Measurements from ENCODE around the gene NKX2-1.

Gene NKX2-1

DNA sequence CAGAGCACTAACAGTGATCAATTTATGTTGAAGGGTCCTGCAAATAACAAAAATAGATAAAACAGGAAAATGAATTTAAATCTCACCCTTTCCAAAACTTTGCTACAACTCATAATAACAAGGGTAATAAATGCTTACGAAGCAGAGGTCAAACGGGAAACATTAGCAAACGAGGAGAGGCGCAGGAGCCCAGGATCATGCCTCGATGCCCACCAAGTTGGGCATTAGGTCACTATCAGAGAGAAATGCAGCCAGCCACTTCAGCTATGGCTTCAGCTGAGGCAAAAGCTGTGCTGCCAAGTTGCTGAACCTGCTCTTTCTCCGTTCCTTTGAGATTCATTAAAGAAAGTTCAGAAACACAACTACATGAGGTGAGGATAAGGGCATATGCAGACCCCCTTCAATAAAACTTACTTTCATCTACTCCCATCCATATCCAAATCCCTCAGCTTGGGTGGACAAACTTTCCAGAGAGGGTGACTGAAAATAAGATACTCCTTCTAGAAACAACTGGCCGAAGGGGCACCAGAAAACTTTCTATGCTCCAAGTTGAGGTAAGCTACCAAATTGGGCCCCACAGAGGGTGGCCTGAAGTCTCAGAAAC lies 7.9 kb downstream of the NKX2-1 start:
- Mint-ChIP-seq H3K4me3 (no peak overlapping the region), H3K4me1 (peaks cover 5% of the 10 kb centered on the region), H3K27ac (no peak overlapping the region), H3K27me3 (peaks cover 72% of the 10 kb centered on the region), H3K36me3 (peaks cover 2% of the 10 kb centered on the region), H3K9me3 (peaks cover 5% of the 10 kb centered on the region)

DNA sequence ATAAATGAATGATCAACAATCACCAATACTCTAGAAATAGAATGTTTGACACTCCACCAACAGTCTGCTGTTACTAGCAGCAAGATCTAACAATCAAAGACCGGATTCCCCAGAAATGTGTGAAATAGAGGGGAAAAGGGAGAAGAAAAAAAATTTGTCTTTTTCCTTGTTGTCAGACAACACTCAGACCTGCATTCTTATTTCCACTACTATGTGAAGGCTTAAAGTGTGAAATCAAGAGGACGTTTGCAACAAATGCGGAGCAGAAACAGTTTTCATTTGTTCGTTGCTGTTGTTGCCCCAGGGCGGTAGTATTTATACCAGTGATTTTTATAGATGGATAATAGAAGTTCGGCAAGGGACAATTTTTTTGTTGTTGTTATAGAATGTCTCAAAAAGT lies 9.2 kb downstream of the NKX2-1 start:
- peaks cover 74% of the 10 kb centered on the region for H3K27me3 Mint-ChIP-seq

DNA sequence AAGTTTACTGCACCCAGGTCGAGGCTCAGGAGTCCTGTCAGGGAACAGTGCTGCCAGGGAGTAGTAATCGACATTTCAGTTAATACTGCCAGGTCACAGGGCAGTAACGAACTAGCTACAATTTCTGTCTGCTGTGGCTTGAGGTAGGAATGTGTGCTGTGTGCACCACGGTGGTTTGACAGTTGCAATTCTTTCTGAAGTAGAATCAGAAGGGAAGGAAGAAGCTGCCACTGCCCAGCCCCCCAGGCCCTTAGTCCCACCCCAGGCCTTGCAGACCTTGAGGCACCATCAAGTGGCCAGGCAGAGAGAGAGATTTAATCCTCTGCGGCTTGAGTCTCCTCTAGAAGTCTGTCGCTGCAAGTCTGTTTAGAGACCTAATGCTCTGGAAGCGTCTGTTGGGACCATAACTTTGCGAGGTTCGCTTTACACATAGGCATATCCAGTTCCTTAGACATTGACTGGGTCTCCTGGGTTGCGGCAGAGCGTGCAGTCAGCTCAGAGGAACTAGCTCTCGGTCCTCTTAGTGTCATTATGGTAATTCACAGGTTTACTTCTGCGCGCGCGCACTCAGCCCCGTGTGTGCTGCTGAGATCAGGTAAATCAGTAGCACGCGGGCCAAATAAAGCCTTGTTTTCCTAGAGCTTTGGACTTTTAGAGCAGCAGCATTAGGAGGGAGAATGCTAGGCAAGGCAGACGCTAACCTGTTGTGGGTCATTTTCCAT lies 9.8 kb downstream of the NKX2-1 start:
- H3K27ac Mint-ChIP-seq, result no peak overlapping the region
- peaks cover 10% of the 10 kb centered on the region for H3K4me1 Mint-ChIP-seq
- H3K4me3 Mint-ChIP-seq, result no peak overlapping the region
- H3K9me3 Mint-ChIP-seq, result peaks cover 5% of the 10 kb centered on the region
- H3K36me3 Mint-ChIP-seq, result peaks cover 2% of the 10 kb centered on the region
- peaks cover 68% of the 10 kb centered on the region for H3K27me3 Mint-ChIP-seq

More for the DNA sequence above, 9.2 kb downstream of the NKX2-1 start:
- Mint-ChIP-seq H3K36me3 (peaks cover 2% of the 10 kb centered on the region), H3K4me1 (peaks cover 9% of the 10 kb centered on the region), H3K27ac (no peak overlapping the region), H3K4me3 (no peak overlapping the region), H3K9me3 (peaks cover 5% of the 10 kb centered on the region)

DNA sequence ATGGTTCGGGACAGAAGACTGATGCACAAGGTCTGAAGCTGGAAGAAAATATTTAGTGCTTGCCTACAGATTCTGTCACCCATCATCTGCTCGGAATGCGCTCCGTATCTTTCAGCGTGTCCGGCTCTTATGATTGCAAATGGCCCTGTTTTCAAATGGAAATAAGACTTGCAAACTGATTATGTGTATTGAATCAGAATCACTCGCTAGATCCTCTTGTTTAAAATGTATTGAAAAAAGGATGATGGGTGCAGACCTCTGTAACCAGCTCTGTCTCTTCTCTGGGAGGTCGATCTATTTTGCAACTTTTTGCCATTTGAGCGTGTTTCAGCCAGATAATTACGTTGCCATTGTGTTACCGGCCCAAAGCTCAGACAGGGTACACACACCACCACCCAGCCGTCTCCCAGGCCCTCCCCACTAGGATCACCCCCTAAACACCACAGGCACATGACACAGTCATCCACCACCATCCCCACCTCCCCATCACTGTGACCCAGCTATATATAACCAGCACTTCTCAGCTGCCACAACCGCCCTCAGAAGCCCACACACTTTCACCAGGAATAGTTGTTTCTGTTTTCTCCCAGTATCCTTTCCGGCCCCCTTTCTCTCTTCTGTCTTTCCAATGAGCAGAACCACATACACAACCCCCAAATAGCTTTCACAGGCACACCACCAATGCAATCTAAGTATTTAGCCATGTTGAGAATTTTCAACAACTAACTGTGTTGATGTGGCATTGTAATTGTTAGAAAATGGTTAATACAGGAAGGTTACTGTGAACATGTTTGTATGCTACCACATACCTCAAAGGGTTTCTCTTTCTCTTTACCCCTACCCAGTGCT lies 10.7 kb downstream of the NKX2-1 start:
- no peak overlapping the region for H3K4me3 Mint-ChIP-seq
- H3K27me3 Mint-ChIP-seq, result peaks cover 70% of the 10 kb centered on the region
- H3K4me1 Mint-ChIP-seq, result peaks cover 18% of the 10 kb centered on the region
- H3K9me3 Mint-ChIP-seq, result peaks cover 5% of the 10 kb centered on the region
- H3K27ac Mint-ChIP-seq, result no peak overlapping the region
- H3K36me3 Mint-ChIP-seq, result peaks cover 2% of the 10 kb centered on the region

DNA sequence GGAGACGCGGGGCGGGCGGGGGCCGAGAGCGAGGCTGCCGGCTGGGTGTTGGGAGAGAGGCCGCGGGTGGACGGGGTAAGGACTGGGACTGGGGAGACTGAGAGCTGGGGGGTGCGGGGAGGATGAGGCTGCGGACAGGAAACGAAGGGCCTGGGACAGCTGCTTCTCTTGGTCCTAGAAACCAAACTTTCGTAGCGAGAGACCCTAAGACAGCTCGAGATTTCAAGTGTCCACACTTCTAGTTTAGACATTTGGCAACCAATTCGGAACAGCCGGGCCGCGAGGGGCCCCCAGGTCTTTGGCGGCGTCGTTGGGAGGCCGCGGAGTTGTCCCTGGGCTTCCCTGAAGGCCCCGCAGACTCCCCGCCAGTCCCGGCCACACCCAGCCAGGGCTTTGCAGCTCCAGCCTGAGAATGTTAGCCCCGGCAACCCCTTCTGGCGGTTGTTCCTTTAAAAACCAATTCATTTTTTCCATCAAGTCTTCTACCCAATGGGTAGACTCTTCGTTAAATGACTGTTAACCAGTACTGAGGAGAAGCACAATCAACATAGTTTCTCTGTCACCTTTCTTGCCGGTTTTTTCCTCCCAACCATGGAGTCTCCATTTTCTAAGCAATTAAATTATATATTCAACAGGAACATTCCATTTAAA lies 11.5 kb downstream of the NKX2-1 start:
- Mint-ChIP-seq H3K4me1 (peaks cover 23% of the 10 kb centered on the region), H3K27me3 (peaks cover 68% of the 10 kb centered on the region), H3K36me3 (peaks cover 2% of the 10 kb centered on the region), H3K27ac (no peak overlapping the region), H3K9me3 (peaks cover 5% of the 10 kb centered on the region), H3K4me3 (no peak overlapping the region)

DNA sequence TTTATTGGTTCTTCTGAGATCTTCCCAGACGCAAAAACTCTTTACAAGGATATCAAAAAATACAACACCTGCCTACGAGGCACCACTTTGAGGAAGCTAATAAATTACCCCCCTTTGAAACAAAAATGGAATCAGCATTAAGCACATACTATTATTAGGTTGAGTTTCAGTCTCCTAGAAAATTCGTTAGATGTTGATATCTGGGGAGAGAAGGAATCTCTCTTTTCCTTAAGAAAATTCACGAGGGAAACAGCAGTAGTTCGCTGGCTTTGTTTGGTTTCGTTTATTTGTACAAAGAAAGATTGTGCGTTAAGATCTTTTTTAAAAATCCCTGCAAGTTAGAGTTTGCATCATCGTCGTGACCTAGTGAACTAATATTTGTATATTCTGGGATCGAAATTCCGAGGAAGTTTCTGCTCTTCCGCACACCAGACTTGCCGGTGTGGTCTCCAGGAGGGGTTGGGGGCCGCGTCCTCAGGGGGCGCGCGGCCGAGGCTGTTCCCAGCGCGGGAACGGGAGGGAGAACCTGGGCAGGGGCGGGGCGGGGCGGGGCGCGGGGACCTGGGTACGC lies 12.1 kb downstream of the NKX2-1 start:
- H3K4me1 Mint-ChIP-seq, result peaks cover 24% of the 10 kb centered on the region

DNA sequence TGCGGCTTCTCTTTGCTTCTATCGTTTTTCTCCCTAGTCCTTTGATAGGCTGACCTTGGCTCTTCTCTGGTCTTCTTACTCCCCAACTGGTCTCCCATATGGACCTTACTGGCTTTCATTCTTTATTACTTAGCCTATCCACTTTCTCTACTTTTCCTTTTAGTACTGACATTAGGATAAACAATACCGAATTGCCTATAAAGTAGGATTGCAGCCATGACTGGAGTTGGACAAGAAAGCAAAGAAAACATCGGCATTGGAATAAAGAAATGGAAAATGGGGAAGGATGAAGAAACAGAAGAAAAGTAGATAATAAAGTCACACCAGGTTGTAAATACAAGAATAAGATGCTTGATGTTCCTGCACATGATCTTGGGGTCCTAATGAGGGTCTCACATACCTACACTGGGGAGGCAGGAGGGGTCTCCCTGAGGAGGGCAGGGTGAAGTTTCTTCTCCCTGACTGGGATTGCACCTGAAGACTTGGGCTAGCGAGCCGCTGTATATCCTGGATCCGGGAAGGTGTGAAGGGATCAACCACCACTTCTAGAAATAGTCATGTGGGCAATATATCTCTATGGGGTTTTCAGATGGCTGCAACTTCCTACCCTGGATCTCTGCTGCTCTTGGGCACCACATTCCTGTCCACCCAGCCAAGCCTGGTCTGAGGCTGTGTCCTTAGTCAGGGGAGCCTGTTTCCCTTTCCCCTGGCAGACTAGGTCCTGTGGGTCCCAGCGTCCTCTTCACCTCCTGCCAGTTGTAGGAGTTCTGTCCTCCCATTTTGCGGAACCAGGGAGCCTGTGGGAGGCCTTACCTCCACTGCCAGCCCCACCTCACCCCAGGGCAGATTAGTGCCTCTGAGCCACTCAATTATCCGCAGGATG lies 13.1 kb downstream of the NKX2-1 start:
- peaks cover 24% of the 10 kb centered on the region for H3K4me1 Mint-ChIP-seq
- peaks cover 5% of the 10 kb centered on the region for H3K9me3 Mint-ChIP-seq

More for the DNA sequence above, 12.1 kb downstream of the NKX2-1 start:
- H3K4me3 Mint-ChIP-seq, result no peak overlapping the region
- H3K27me3 Mint-ChIP-seq, result peaks cover 66% of the 10 kb centered on the region
- H3K9me3 Mint-ChIP-seq, result peaks cover 5% of the 10 kb centered on the region
- H3K36me3 Mint-ChIP-seq, result peaks cover 2% of the 10 kb centered on the region
- no peak overlapping the region for H3K27ac Mint-ChIP-seq

DNA sequence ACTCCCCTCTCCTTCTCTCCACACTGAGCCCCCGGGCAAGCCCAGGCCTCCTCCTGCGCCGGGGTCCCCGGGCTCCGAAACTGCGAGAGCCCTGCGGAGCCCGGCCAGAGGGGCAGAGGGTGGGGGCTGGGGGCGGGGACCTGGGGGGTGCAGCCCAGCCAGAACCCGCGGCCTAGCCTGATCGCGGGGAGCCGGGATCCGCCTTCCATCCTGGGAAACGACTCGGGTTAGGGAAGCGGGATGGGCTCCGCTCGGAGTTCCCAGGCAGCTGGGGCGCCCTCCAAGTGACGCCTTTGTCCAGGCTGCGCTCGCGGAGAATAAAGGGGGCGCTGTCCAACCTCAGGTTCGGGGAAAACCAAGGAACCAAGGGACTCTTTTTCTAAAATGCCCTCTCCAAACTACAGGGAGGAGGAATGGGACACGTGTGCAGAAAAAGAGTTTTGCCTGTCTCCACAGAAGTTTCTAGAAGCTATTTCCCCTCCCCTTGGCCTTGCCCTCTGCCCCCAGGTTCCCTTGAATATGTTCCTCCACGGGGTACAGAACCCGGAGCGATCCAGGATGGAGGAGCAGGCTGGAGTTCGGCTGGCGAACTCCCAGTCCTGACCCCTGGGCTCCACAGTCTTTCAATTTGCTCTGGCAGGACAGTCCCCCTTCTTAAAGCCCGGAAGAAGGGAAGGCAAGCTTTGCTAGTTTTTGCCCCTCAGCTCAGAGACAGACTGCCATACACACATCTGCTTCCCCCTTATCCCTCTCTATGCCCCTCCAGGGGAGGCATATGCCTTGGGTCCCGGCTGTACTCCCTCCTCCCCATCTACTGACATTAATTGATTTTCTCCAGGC lies 13.9 kb downstream of the NKX2-1 start:
- peaks cover 70% of the 10 kb centered on the region for H3K27me3 Mint-ChIP-seq
- peaks cover 24% of the 10 kb centered on the region for H3K4me1 Mint-ChIP-seq
- H3K4me3 Mint-ChIP-seq, result no peak overlapping the region
- H3K27ac Mint-ChIP-seq, result no peak overlapping the region
- H3K36me3 Mint-ChIP-seq, result peaks cover 2% of the 10 kb centered on the region
- H3K9me3 Mint-ChIP-seq, result peaks cover 5% of the 10 kb centered on the region

More for the DNA sequence above, 13.1 kb downstream of the NKX2-1 start:
- no peak overlapping the region for H3K4me3 Mint-ChIP-seq
- H3K36me3 Mint-ChIP-seq, result peaks cover 2% of the 10 kb centered on the region
- peaks cover 66% of the 10 kb centered on the region for H3K27me3 Mint-ChIP-seq
- no peak overlapping the region for H3K27ac Mint-ChIP-seq

DNA sequence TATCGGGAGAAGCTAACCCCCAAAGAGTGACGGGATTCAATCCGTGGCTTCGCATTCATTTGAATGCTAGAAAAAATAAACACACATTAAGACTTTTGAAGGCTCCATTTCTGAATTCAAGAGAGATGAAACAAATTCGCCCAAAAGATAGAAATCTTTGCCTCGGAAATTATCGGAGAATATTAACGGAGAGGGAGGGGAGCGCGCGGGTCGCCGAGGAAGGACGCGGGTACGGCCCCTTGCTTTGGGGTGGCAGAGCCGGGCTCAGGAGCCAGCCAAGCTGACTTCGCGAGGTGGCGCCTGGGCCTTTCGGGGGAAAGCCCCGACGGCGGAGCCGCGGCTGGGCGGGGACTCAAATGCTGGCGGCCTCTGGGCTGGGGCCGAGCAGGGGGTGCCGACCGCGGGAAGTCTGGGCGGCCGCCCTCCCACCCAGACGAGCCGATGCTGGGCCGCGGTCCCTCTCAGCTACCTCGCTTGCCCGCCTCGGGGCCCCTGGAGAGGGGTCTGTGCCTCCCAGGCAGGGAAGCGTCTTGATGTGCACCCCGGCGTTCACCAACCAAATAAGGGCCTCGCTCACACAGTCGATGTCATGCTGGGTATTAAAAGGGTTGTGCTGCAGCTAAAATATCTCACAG lies 14.7 kb downstream of the NKX2-1 start:
- peaks cover 2% of the 10 kb centered on the region for H3K36me3 Mint-ChIP-seq
- H3K4me3 Mint-ChIP-seq, result no peak overlapping the region
- H3K4me1 Mint-ChIP-seq, result peaks cover 24% of the 10 kb centered on the region
- peaks cover 66% of the 10 kb centered on the region for H3K27me3 Mint-ChIP-seq
- H3K9me3 Mint-ChIP-seq, result peaks cover 5% of the 10 kb centered on the region
- H3K27ac Mint-ChIP-seq, result no peak overlapping the region

DNA sequence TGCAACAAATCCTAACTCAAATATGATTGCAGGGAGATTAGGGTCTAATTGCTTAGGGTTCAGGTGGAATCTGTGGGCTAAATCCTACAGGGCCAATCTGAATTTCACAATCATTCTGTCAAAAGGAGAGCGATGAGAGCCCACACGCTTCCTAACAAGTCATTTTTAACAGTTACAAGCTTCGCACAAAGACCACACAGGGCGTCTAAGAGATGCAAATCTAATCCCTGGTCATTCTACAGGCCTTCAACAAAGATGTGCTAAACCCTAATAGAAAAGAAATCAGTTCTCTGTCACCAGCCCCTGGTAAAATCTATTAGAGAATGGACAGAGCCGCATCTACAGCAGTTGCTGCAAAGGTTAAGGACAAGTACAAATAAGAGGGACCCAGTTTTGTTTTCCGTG lies 15.3 kb downstream of the NKX2-1 start:
- Mint-ChIP-seq H3K9me3 (peaks cover 5% of the 10 kb centered on the region), H3K4me1 (peaks cover 24% of the 10 kb centered on the region), H3K36me3 (peaks cover 2% of the 10 kb centered on the region), H3K27me3 (peaks cover 66% of the 10 kb centered on the region), H3K4me3 (no peak overlapping the region), H3K27ac (no peak overlapping the region)

DNA sequence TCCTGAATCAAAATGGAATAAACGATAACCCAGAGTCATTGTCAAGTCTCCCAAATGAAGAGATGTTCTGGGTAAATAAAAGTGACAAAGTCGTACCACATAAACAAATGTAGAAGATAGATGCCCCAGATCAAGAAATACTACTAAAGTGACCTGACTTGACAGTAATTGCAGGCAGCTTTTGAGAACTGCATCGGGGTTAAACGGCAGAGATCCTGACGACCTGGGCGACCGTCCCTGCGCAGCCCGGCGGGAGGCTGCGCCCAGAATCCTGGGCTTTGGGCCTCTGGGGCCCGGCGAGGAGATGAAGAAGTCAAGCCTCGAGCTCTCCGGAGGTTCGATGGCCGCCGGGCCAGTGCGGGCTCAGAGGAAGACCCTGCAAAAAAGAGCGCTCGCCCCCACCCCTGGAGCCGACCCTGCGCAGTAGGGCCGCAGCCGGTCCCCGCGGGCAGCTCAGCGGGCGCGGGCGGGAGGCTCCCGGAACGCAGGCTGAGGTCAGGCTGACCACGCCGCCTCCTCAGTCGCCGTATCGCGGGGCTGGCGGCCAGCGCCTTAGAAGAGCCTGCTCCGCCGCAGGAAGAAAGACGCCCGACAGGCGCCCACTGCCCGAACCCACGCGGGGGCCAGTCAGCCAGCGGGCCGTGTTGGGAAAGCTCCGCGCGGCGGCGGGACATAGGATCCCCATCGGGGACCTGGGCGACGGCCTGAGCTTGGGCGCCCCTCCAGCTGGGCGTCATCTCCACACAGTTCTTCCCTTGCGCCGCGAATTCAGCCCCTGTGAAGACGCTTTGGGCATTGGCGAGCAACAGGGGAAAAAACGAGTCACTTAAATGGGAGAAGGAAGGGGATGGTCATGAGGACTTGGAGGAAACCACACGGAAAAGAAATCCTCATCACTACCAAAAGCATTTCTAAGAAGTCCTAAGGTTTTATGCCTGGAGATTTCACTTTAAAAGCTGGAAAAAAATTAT lies 16.0 kb downstream of the NKX2-1 start:
- no peak overlapping the region for H3K27ac Mint-ChIP-seq
- peaks cover 2% of the 10 kb centered on the region for H3K36me3 Mint-ChIP-seq
- H3K4me1 Mint-ChIP-seq, result peaks cover 24% of the 10 kb centered on the region
- H3K4me3 Mint-ChIP-seq, result no peak overlapping the region
- peaks cover 61% of the 10 kb centered on the region for H3K27me3 Mint-ChIP-seq
- H3K9me3 Mint-ChIP-seq, result peaks cover 5% of the 10 kb centered on the region

All from activated naive CD4-positive, alpha-beta T cell treated with anti-CD3 and anti-CD28 coated beads, Interleukin-2, amount 50 U/mL, for 24 hours (primary cell).